Myocyte (in vitro differentiated cells): ENCODE results near the gene CCNJL. TPM values are rescaled to one million over a fixed set of nuclear protein-coding genes. Genes with fewer than 3 reads are reported as not detected.

Source experiments
- DNase-seq: peaks from one replicate; pipeline ENCODE4 v3.0.0-alpha.2; 2012; ENCODE audit warnings: low read depth
- total RNA-seq: library from RNA; depleted of rRNA; stranded (reverse); fragments of >200 nt; gene quantifications from 2 replicates; pipeline ENCODE4 v1.2.3, GENCODE V29; 2014

Gene CCNJL
- total RNA-seq, 1 donor from 2014 or later: 2.4 TPM

DNA sequence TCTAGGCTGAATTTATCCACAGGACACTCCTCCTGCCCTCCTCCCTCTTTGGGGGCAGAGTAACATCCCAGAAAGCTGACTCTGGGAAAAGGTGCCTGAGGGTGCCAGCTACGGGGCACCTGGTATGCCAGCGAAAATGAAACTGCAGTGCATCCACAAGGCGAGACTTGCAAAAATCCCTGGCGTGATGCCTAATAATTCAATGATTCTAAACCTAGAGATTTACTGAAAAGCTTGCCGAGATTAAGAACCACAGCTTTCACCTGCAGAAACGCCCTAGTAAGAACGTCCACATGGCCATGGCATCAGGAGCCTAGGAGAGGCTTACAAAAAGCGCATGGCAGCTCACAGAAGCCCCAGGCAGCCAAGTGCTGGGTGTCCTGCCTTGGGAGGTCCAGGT lies 20.9 kb downstream of the CCNJL start:
- DNase-seq: no peak

DNA sequence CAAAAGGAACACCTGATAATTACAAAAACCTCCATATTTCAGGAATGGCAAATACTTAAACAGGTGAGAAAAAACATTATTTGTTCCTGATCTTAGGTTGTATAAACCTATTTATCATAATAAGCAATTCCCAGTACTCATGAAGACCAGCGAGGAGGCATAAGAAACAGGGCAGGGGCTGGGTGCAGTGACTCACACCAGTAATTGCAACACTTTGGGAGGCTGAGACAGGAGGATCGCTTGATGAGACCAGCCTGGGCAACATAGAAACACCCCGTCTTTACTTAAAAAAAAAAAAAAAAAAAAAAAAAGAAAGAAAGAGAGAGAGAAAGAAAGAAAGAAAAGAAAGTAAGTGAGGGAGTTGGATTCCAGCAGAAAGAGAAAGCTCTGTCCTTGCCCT lies 21.6 kb downstream of the CCNJL start:
- DNase-seq: no peak

GRCh38 chr5:160289721-160290120 lies 22.6 kb downstream of the CCNJL start:
- no peak for DNase-seq

- DNase-seq: no peak
Measured at GRCh38 chr5:160289356-160289651, 23.1 kb downstream of the CCNJL start.

DNA sequence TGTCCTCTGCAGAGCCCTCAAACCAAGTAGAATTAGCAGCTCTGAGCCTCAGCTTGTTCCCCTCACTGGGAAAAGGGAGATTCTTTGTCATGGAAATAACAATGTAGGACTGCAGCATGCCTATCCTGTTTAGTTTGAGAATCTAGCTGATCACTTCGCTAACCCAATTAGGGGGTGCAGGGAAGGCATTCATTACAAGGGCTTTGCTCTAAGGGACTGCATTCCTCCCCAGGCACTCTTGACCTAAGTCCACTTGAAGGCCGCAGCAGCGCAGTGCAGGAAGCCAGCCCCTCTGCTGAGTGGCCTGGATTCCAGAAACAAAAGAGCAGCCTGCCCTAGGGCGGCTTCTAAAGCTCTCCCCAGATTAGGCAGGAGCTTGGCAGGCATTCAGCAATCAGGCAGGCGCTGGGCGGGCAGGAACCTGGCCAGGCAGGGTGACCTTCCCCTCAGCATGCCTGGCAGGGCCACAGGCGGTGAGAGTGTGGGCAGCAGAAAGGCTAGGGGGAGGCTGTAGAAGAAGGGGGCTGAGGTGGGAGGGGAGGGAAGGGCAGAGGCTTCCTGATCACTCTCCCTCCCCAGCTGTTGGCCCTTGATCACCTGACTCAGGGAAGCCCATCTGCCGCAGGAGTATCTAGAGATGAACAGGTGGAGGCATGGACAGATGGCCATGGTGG lies 24.8 kb downstream of the CCNJL start:
- DNase-seq: peak; percentile 61

DNA sequence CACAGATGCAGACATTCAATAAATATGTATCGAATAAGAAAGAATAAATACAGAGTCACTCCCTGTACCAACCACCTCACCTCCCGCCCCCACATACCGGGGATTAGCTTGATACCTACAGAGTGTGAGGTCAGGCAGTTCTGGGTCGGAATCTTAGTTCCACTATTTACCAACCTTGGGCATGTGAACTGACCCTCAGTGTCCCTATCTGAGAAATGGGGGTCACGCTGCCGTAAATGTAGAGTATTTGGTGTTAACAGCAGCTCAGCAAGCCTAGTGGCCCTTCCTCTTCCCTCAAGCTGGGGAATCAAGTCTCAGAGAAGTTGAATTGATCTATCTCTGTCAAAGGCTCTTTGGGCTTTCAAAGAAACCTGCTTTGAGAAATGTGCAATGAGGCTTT lies 25.4 kb downstream of the CCNJL start:
- no peak for DNase-seq

DNA sequence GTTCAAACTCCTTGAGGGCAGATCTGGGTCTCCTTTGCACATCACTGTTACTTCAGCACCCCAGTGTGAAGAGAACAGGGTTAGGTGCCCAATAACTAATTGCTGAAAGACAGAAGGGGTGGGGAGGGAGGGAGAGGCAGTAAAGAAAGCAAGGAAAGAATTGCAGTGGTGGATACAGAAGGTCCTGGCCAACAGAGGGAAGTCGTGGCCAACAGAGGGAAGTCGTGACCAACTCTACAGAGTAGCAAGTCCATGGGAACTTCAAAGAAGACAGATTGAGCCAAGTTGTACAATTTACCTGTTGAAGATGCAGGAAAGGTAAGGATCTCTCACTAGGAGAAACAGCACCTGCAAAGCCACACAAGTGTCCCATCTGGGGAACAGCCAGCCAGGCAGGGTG lies 27.0 kb downstream of the CCNJL start:
- no peak for DNase-seq

GRCh38 chr5:160284291-160284873 lies 28.0 kb downstream of the CCNJL start:
- no peak for DNase-seq

GRCh38 chr5:160281275-160281674 lies 31.1 kb downstream of the CCNJL start:
- DNase-seq: no peak

GRCh38 chr5:160280384-160281095 lies 31.8 kb downstream of the CCNJL start:
- no peak for DNase-seq

DNA sequence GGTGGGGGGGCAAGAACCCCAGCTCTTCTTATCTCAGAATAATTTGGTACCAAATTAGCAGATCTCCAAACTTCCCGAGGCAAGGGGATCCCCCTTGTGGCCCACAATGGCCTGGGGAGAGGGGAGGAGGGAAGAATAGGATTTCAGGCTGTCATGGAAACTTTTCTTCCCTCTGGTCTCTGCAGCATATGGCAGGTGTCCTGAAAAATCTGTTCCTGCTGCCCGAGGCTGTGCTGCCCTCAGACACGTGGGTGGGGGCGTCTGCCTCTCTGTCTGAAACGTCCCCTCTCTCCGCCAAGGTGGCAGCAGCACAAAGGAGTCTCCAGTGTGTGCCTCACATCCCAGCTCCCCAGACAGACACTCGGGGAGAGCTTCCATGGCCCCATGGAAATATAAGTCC lies 34.0 kb downstream of the CCNJL start:
- DNase-seq: no peak

GRCh38 chr5:160274483-160274931 lies 37.9 kb downstream of the CCNJL start:
- DNase-seq: no peak

- no peak for DNase-seq
Measured at GRCh38 chr5:160272889-160273288, 39.5 kb downstream of the CCNJL start.

- no peak for DNase-seq
Measured at GRCh38 chr5:160272264-160272663, 40.1 kb downstream of the CCNJL start.

DNA sequence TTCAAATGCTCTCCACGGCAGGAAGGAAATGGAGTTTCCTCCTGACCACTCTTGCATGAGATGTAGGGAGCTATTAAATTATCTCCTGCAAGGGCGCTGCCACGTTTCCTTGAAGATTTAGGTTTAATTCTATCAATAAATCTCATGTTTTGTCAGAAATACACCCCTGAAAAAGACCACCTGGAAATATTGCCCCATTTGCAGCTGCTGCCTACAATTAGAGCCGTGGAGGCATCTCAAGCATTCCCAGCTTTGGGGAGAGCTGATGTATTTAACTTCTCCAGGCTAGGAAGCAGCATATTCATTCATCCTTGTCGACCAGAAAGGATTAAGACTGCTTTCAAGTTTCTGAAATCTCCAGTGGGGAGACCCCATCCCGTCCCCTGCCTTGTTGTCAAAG lies 40.5 kb downstream of the CCNJL start:
- DNase-seq: no peak

DNA sequence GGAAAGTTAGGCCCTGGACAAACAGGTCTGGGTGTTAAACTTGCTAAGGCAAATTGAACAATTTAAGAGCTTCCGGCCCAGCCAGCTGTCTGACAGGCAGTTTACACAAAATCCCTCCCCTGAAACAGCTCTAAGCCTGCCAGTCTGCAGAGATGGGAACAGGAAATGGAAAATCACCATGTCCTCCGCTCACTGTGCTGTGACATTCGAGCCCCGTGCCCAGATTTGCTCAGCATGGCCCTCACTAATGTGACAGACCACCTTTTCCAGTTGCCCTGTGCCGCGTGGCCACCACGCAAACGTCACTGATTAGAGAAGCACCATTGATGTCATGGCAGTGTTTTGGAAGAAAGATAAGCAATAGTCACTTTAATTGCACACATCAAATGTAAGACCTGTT lies 41.0 kb downstream of the CCNJL start:
- no peak for DNase-seq

DNA sequence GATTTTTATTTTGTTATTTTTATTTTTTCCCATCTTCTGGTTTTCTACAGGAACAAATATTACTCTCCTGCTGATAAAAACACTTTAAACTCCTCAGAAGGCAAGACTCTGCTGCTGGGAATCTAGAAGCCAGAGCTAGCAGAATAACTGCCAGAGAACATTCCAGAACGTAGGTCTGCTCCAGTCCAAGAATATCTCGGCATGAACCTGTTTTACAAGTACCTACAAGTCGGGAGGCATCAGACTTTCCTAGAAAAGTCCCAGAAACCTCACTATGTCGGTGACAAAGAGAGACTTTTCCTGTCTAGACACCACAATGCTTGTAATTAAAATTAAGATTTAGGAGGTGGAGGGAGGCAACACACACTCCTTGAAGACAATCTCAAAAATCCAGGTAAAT lies 41.7 kb downstream of the CCNJL start:
- DNase-seq: no peak

- DNase-seq: peak; percentile 20
Measured at GRCh38 chr5:160269017-160269416, 43.3 kb downstream of the CCNJL start.

DNA sequence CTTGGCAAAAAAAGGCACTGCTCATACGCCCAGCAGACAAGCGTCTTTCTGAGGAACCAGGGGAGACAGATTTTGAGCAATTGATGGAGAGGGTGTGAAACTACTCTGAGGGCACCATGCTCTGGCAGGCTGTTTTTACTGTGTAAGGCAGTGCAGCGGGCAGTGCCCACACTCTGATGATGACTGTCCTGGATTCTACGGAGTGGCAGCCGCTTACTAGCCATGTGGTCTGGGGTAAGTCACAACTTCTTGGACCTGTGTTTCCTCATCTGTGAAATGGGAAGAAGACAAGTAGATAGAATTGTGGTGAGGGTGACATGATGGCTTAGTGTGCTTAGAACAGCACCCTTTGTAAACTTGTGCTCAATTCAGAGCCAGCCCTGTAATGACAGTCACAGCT lies 44.2 kb downstream of the CCNJL start:
- no peak for DNase-seq

GRCh38 chr5:160266752-160267345 lies 45.5 kb downstream of the CCNJL start:
- no peak for DNase-seq

DNA sequence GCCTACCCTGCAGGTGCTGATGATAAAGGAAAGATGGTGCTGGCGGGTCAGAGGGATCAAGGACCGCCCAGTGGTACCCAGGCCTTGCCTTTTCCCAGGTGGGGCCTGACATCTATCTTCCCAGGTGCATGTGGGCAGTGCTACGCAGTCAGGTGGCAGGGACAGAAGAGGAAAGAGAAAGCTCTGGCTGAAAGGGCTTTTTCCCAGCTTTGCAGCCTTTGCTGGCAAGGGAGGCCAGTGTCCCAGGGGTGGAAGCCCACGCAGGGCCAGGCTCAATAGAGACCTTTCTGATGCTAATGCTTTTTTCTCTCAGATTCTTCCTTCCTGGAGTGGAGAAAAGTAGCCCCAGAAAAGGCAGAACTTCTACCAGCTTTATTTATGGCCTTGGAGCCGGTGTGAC lies 46.3 kb downstream of the CCNJL start:
- DNase-seq: no peak

DNA sequence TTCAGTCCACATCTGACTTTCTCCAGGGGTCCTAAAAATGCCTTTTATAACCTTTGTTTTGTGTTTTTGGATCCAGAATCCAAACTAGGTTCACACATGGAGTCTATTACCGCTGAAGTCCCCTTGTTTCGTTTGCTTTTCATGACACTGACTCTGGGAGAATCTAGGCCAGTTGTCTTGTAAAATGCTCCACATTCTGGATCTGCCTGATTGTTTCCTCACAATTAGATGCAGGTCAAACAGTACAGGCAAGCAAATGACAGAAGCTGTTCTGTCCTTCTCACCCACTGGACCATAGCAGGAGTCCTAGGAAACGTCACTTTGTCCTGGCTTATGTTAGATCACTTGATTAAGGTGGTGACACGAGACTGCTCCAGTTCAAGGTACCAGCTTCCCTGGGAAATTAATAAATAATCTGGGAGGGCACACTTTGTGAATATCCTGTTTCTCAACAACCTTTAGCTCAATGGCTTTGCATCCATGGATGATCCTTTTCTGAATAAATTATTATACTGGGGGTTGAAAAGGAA lies 49.0 kb downstream of the CCNJL start:
- DNase-seq: no peak
